Measurements from ENCODE around the gene PTPN21.

Gene PTPN21

DNA sequence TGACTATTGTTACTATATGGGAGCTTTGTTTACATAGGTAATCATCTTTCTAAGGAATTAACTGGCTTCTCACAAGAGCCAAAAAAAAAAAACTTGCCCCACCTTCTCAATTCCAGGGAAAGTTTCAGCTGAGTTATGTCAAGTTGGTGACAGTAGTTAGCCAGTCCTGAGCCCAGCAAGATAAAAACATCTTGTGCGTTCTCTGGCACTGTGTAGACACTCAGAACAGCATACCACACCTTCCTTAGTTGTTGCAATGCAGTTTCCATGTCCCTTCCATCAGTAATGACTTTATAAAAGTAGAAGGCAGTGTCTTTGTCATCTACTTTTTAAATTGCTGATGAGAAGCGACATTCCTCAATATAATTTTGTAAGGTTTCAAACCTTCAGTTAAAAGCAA lies 50.2 kb downstream of the PTPN21 start:
- DNase-seq (ENCODE audit: low read depth) = no peak

DNA sequence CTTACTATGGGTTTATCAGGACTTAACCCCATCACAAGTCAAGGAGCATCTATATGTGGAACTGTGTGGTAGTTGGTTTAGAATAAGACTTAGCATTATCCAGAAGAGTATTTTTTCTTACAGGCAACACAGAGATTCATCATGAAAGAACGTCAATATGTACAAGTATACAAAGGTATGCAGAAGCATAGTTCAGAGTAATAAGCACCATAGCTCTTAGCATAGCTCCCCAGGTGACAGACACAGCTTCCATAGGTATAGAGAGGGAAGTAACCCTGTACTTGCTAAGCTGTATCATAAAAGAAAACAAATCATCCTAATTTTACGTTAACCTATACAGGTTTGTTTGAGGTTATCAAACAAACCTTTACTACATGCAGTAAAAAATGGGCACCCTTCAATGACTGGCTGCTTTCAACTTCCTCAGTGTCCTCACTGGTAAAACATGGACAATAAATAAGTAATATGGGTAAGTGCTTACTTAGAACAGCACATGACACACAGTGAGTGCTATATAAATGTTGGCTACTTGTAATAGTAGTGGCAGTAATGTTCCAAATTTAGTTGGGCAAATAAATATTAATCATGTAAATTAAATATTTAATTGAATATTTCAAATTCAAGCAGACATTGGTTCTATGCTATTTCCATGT lies 50.9 kb downstream of the PTPN21 start:
- no peak for DNase-seq (ENCODE audit: low read depth)

DNA sequence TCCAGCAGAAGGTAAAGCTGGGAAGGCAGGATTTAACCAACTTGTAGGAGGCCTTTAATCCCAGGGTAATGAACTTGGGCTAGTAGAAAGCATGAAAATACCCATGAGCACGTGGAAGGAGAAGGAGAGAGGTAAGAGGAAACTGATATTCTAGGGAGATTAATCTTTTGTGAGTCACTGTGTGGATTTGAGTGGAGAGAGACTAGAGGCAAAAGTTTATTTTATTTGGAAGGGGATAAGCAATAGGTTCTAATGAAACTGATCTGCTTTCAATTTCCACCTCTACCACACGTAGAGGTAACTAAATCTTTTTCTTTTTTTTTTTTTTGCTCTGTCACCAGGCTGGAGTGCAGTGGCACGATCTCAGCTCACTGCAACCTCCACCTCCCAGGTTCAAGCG lies 52.1 kb downstream of the PTPN21 start:
- DNase-seq (ENCODE audit: low read depth) = no peak

DNA sequence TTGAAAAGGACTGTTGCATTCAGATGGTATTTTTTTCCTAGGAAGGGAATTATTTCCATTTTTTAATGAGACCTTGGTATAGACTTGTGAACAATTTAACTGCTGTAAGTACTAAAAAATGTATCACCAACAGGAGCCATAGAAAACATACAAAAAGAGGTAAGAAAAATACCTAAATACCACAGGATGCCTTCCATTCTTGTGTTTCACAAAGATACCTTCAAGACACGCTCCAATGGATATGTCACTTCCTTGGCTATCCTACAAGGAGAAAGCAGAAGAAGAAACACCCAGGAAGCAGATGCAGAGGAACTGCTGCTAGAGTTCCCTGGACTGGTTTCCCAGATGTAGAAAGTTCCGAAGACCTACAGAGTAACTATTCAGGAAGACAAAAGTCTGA lies 54.2 kb downstream of the PTPN21 start:
- DNase-seq (ENCODE audit: low read depth) = no peak

DNA sequence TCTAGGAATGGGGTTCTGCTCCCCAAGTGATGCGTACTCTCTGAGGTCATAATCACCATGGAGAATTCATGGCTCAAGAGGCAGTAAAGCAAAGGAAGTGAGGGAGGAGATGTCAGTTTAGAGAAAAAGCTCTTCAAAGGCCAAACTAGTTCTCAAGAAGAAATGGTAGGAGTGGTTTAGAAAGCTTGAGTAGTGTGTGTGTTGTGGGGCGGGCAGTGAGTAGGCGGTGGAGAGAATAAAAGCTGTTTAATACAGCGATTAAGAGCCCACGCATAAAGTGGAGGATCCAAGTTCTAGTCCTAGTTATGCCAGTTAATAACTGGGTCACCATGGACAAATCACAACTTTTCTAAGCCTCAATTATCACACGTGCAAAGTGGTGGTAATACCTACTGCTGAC lies 55.6 kb downstream of the PTPN21 start:
- no peak for DNase-seq (ENCODE audit: low read depth)

DNA sequence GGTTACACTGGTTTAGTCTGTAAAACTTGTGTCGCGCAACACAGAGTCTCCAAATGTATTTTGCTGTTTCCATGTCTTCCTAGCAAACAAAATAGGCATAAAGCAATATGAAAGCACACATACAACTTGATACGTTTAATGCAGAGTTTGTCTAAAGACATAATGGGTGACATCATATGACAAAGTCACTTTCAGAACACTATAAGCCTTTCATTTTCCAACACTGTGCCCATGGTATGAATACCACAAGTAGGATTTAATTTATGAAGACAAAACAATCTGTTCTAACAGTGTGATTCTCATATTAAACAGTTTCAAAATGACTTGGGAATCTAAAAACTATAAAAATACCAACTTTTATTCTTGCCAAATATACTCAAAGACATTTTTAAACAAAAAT lies 58.4 kb downstream of the PTPN21 start:
- DNase-seq (ENCODE audit: low read depth) = no peak

DNA sequence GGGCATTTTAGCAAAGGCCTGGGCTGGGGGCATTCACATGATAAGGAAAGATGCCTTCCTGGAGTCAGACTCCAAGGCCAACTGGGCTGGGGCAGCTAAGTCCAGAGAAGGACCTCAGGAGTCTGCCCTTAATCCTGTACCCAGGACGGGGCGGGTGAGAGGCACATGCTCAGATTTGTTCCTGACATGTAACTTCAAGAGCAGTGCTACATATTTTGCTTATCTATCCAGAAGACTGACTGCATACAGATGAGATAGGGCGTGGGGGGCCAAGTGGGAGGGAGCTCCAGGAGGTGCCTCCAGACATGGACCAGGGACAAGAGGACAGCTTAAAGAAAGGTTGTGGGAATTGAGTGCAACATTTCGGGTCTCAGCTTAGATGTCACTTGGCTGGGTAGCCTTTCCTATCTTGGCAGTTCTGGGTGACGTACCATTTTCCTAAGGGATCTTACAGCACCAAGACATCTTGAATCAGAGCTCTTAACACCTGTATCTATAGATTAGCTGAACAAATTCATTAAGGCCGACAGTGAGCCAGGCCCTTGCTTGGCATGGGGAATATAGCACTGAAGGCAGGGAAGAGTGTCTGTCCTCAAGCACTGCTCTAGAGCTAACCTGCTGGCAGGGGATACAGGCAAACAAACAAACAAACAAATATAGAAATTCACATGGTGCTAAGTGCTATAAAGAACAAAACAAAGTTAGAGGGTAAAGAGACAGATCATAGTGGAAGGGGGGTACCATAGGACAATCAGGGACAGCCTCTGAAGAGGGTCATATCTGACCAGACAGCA lies 61.2 kb downstream of the PTPN21 start:
- no peak for DNase-seq (ENCODE audit: low read depth)

DNA sequence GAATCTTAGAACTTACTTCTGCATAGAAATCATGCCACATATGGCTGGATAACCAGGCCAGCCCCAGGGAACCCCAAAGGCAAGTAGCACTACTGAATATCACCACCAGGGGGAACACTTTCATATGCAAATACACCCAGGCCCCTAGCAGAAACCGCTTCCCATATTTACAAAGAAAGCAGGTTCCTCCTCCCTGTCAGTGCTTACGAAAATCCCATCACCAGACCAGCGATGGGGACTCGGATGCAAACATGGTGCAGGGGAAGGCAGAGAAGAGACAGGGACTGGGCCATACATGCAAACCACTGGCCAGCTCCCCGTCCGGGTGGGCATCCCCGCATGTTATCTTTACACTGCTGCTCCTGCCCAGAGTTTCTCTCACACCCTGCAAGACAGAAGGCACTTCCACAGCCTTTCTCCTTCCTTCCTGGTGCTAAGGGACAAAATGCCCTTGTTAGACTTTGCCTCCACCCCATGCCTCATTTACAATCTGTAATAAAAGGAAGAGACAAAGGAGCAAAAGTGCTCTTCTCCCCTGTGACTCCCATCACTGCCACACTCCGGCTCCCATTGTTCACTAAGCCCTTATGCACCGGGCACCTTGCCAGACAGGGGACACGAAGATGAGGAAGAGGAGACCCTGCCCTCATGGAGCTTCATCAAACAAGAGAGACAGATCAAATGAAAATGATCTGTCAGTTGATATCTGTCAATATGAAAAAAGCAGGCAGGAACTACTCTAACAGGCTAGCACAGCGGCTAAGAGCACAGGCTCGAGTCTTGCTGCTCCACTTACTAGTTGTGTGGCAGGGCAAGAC lies 62.3 kb downstream of the PTPN21 start:
- DNase-seq (ENCODE audit: low read depth) = peak; percentile 67

DNA sequence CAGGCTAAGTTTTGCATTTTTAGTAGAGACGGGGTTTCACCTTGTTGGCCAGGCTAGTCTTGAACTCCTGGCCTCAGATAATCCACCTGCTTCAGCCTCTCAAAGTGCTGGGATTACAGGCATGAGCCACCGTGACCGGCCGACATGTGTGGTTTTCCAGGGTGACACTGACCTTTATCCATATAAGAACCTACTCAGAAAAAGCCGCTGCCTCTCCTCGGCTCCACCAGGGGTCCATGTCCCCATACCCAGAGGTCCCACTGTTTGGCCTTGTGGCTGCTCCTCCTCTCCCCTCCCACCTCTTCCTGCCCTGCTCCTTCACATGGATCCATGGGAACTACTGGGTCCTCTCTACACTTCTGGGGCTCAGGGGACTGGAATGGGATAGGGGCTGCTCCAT lies 64.6 kb downstream of the PTPN21 start:
- DNase-seq (ENCODE audit: low read depth) = no peak

DNA sequence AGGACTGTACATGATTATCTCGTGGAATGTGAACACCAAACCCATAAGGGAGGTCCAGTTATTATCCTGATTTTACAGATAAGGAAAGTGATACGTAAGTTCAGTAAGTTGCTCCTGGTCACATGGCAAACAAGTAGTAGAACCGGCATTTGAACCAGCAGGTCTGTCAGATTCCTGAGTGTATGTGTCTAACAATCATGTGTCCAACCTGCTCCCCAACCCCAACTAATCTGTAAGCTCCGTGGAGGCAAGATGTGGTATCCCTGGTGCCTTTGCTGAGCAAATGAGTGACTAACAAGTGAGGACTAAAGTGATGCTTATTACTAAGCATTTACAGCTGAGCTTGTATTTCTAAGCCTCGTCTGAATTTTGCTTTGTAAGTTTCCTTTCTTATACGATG lies 65.9 kb downstream of the PTPN21 start:
- no peak for DNase-seq (ENCODE audit: low read depth)

DNA sequence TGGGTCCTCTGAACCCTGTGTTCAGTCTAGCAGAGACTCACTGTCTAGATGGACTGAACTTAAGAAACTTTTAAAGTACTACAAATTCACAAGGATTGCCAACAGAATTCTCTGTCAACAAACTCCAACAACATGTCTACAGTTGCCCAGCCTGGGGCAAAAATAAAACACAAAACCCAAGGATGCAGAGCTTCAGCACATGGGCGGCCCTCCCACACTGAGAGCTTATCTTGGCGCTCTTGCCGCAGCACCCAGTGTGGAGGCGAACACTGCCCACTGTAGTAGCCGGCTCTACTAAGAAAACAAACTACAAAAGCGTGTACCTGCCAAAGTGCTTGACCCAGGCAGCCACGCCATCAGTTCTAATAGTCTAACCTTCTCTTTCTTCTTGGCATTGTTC lies 66.7 kb downstream of the PTPN21 start:
- DNase-seq (ENCODE audit: low read depth) = no peak

DNA sequence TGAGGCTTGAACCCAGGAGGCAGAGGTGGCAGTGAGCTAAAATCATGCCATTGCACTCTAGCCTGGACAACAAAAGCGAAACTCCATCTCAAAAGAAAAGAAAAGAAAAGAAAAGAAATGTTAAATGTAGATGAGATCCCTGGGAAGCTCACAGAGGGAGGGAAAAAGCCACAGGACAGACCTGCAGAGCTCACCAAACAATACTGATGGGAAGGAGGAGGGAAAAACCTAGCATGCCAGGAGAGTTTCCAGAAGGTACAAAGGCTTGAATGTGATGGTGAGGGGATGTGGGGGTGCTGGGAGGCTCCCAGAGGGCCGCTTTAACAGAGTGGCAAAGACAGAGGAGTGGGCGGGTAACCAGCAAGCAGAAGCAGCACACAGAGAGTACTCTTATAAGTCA lies 72.3 kb downstream of the PTPN21 start:
- DNase-seq (ENCODE audit: low read depth) = no peak

DNA sequence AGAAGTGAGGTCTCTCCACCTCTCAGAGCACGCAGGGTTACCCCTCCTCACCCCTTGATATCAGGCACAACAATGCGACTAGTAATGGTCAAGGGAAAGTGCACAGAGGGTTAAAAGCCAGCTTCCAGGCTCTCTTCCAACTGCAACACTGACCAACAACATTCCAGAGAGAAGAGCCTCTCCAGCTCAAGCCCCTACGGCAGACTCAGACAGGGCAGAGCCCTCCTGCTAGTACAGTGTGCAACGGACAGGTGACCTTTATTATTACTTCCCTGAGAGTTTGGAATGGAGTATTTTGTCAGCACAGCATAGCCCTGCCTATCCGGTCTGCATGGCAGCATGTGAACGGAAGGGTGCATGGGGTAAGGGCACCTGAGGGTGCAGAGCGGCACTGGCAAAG lies 73.0 kb downstream of the PTPN21 start:
- no peak for DNase-seq (ENCODE audit: low read depth)

DNA sequence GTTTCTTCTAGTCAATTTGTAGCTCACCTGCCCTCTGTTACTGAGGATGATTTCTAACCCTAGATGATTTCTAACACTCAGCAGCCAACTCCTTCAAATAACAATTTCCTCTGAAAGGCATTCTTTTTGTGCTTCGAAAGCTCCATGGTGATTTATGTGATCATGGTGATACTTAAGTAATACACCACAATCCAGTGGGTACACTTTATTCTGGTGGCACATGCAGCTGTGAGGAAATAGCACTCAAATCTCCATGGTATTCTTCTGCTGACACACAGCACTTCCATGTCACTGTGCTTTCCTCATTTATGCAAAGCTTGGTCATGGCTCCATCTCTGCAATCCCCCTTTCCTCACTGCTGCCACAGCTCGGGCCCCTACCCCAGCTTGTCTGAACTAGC lies 73.7 kb downstream of the PTPN21 start:
- no peak for DNase-seq (ENCODE audit: low read depth)

DNA sequence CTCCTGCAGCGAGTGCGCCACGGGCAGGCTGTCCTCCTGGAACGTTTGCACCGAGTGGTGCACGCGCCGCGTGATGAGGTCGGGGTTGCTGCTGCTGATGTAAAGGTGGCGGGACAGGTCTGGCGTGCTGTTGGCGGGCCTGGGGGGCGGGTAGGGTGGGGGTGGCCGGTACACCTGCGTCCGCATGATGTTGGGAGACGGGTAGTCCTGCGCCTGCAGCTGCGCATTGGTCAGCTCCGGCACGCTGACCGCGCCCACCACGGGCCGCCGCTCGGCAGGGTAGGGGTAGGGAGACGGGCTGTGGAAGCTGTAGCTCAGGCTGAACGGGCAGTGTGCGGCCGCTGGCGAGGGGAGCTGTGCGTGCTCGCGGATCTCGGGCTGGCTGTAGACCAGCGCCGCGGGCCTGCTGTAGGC lies 75.2 kb downstream of the PTPN21 start:
- no peak for DNase-seq (ENCODE audit: low read depth)

DNA sequence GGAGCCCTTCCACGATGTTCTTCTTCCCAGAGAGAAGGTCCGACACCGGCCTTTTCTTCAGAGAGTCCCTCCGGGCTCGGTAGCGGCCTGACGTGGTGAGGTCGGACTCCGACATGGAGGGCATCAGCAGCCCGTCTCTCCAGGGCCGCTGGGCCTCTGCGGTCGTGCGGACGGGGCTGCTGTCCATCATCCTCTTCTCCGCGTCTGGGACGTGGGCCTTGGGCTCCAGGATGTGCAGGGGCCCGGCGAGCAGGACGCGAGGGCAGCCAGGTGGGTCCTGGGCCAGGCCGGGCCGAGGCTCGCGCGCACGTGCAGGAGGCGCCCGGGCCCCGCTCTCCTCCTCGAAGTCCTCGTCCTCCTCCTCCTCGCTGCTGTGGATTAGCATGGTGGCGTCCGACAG lies 75.9 kb downstream of the PTPN21 start:
- DNase-seq (ENCODE audit: low read depth) = no peak

DNA sequence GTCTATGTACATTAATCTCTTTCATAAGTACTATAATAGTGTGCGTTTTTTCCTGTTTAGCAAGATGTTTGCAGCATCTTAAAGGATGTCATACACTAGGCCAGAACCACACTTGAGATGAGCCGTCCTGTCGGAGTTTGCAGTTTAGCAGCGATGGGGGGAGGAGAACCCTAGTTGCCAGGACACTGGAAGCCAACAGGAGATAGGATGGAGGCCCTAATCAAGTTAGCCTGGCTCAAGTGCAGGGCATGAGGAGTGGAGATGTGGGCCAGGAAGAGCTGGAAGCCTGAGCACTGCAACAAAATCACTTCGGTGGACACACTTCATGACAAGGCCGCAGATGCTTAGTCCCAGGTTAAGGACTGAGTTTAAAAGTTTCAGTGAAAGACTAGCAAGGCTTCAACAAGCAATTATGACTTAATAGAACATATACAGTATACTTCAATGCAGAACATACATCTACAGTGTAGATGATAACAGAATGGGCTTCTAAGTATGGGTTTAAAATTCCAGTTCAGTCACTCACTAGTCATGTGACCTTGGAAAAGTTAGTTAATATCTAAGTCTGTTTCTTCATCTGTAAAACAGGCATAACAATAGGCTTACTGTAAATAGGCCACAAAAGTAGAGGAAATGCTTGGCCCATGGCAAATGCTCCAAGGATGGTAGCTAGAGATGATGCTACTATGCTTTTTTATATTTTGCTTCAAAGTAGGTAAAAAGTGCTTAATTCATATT lies 77.1 kb downstream of the PTPN21 start:
- DNase-seq (ENCODE audit: low read depth) = no peak

DNA sequence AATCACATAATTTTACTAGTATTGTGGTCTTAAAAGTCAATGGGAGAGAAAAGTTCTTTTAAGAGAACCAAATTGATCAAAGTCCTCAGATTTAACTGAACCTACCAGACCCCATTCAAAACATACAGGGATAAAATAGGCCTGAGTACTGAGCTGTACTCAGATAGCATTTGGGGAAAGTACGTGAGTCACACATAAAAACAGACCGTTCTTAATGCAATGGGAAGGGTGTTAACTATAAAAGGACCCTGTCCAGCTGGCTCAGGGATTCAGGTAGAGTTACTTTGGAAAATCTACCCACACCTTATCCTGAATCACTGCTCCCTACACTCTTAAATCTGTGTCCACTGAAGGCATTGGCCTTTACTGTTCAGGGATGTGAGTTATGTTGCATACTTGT lies 78.0 kb downstream of the PTPN21 start:
- DNase-seq (ENCODE audit: low read depth) = no peak

DNA sequence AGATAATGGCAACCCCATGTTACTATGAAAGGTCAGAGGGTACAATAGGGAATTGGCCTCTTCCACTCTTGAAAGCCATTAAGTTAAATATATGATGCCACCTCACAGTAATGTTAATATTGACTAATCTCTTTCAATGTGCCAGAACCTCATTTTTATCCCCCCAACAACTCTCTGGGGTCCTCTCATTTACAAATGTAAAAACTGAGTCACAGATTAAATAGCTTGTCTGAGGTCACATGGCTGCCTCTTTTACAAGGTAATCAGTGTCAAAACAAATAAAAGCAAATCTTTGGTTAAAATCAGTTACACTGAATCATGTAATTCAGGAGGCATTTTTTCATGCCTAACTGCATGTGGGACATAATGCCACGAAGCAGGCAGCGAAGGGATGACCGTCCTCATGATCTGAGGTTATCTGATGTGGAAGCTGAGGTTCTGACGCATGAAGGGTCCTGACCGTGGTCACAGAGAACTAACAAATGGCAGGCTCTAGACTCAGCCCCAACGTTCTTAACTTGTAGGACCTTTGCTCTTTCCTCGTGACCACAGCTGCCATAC lies 78.5 kb downstream of the PTPN21 start:
- DNase-seq (ENCODE audit: low read depth) = peak; percentile 22

DNA sequence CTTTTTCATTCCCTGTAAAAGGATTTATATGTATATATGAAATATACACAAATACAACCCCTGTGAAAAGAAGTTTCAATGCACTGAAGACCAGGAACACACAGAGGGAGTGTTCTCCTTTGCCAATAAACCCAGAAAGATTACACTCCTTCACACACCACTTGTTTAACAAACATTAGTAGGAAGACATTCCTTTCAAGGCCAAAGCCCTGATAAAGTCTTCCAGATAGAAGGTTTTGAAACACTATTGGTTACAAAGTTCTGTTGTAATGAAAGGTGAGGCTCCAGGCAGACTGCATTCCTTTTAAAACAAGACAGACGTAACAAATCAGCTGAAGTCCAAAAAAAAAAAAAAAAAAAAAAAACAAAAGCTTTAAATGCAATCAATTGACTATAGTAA lies 81.0 kb downstream of the PTPN21 start:
- no peak for DNase-seq (ENCODE audit: low read depth)

DNA sequence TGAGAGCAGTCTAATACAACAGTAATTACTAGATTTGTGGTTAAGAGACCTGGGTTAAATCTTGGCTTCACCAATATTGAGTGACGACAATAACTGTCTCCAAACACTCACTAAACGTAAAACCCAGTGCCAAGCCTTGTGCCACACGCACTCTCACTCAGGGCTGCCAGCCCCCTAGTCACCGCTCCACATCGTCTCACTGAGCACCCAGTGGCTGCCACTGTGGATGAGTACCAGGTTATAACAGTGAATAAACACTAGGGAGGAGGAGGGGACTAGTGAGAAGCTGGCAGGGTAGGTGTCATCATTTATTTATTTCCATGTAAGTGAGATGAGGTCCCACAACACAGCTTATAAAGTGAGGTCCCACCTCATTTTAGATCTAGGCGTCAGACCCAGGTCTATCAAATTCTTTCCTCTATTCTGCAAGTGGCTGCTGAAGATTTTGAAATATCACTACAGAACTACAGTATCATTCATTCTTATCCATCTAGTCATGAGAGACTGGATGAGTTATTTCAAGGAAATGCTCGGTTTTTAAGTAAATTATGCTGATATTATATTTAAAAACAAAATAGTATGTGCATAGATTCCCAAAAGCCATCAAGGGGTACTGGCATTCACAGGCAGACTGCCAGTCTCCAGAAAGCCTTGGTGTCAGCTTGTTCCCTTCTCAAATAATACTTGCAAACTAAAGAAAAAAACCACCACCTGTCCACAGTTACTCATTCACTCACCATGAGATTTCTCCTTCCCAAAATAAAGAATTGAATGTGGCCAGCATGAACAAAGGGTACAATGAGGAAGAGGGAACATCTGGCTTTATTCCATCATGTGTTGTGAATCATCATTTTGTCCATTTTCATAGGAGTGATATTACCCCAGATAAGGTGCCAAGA lies 84.0 kb downstream of the PTPN21 start:
- peak; percentile 30 for DNase-seq (ENCODE audit: low read depth)

Measured in fibroblast of gingiva (primary cell).